Measurements from ENCODE around the gene DHX40.
A peak's percentile ranks its signal among the peaks of the same experiment; 100 is the strongest.

Gene DHX40

DNA sequence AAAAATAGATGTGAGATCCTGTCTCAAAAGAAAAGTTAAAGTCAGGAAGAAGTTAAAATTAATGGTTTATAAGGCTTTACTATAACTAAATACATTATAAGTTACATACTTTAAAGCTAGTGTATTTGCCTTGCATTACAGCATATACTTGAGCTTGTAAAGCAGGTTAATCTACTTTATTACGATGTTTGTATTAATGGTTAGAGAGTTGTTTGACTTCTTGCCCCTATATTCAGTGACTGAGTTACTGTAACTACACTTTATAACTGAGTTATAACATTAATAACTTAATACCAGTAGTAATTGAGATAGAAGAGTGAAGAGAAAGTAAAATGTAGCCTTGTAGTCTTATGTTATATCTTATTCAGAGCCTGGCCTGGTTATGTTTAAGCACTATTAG, 77.2 kb downstream of the DHX40 start:
- DNase-seq (ENCODE audit: low read depth): no peak
- TF ChIP-seq MAX (IDR thresholded peaks at IDR 0.05; ENCODE audit: low read depth, low read length) (no peak), POLR2A (IDR thresholded peaks at IDR 0.05; ENCODE audit: extremely low read depth, insufficient read length) (no peak), MYC (IDR thresholded peaks at IDR 0.05; ENCODE audit: low read depth, low read length) (no peak), CTCF (IDR thresholded peaks at IDR 0.05; ENCODE audit: low read depth, low read length) (no peak)
- no peak overlapping the region for H3K4me3 ChIP-seq (ENCODE audit: low read depth, low read length)

- H3K4me3 ChIP-seq (ENCODE audit: low read depth, low read length): no peak overlapping the region
- peak; percentile 12 for DNase-seq (ENCODE audit: low read depth)
These were observed 78.0 kb downstream of the DHX40 start for GRCh38 chr17:59643159-59644140.

GRCh38 chr17:59647288-59647687, 81.9 kb downstream of the DHX40 start:
- TF ChIP-seq MAX (IDR thresholded peaks at IDR 0.05; ENCODE audit: low read depth, low read length) (no peak), CTCF (IDR thresholded peaks at IDR 0.05; ENCODE audit: low read depth, low read length) (no peak)
- DNase-seq (ENCODE audit: low read depth): no peak
- H3K4me3 ChIP-seq (ENCODE audit: low read depth, low read length): no peak overlapping the region

More at GRCh38 chr17:59643159-59644140, 78.0 kb downstream of the DHX40 start:
- no peak for TF ChIP-seq MAX (IDR thresholded peaks at IDR 0.05; ENCODE audit: low read depth, low read length)
- TF ChIP-seq POLR2A (IDR thresholded peaks at IDR 0.05; ENCODE audit: extremely low read depth, insufficient read length): no peak
- no peak for TF ChIP-seq MYC (IDR thresholded peaks at IDR 0.05; ENCODE audit: low read depth, low read length)
- TF ChIP-seq CTCF (IDR thresholded peaks at IDR 0.05; ENCODE audit: low read depth, low read length): no peak

DNA sequence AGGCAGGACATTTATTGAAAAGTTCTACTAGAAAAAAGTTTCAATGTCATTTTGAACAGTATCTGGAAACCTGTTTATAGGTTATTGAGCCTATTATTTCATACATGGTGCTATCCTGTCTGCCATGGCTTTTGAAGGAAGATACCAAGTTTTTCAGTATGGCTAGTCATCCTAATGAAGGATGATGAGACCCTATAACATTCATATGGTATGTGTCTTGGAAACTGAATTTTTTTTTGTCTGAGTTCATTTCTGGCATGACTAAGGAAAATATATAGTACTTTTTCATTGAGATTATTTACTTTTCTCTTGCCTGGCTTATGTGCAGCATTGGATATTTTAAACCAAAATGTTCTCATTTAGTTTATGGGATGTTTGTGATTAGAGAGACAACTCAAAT, 84.5 kb downstream of the DHX40 start:
- no peak overlapping the region for H3K4me3 ChIP-seq (ENCODE audit: low read depth, low read length)
- TF ChIP-seq MAX (IDR thresholded peaks at IDR 0.05; ENCODE audit: low read depth, low read length) (no peak), POLR2A (IDR thresholded peaks at IDR 0.05; ENCODE audit: extremely low read depth, insufficient read length) (no peak), CTCF (IDR thresholded peaks at IDR 0.05; ENCODE audit: low read depth, low read length) (no peak), MYC (IDR thresholded peaks at IDR 0.05; ENCODE audit: low read depth, low read length) (no peak)
- DNase-seq (ENCODE audit: low read depth): no peak

- TF ChIP-seq CTCF (IDR thresholded peaks at IDR 0.05; ENCODE audit: low read depth, low read length): no peak
- TF ChIP-seq POLR2A (IDR thresholded peaks at IDR 0.05; ENCODE audit: extremely low read depth, insufficient read length): no peak
- TF ChIP-seq MAX (IDR thresholded peaks at IDR 0.05; ENCODE audit: low read depth, low read length): no peak
- TF ChIP-seq MYC (IDR thresholded peaks at IDR 0.05; ENCODE audit: low read depth, low read length): no peak
- H3K4me3 ChIP-seq (ENCODE audit: low read depth, low read length): no peak overlapping the region
These were observed 85.2 kb downstream of the DHX40 start for GRCh38 chr17:59650642-59651041.

More at GRCh38 chr17:59650642-59651041, 85.2 kb downstream of the DHX40 start:
- DNase-seq (ENCODE audit: low read depth): no peak

Data from NB4 (cell line).